K562 (cell line): Measurements from ENCODE around the gene GIMAP8. TPM values are rescaled to one million over a fixed set of nuclear protein-coding genes. Genes with fewer than 3 reads are reported as not detected.

ENCODE experiments used
- ATAC-seq: fragments of 200-7000 bp; cut with Tn5 transposase; 3 replicates; pipeline ENCODE4 v1.9.1; 2020; ENCODE audit warnings: moderate library complexity
- BruUV-seq: library from RNA; stranded (reverse); fragments of 400-500 nt; replicated peaks from 2 replicates; lab custom pipeline; 2021; lab: Mats Ljungman, UMichigan
- CTCF ChIA-PET: fragments of 300-600 bp; formaldehyde crosslinking; extraction: SDS; loops from one replicate; lab custom pipeline; 2021; ENCODE audit warnings: low intra/inter-chr PET ratio; lab: Yijun Ruan, JAX
- POLR2A ChIA-PET: fragments of 300-600, 350-650 bp; sonication (Branson Sonifier 250); formaldehyde crosslinking; extraction: SDS; loops from one replicate; lab custom pipeline; 2021; ENCODE audit warnings: antibody characterized with exemption, inconsistent platforms; lab: Yijun Ruan, JAX
- DNase-seq, 4 experiments: peaks; one replicate each; pipeline versions ENCODE4 v3.0.0 to v3.0.0-alpha.2; 2011 to 2018; ENCODE audit warnings: low spot score in 3 of 4, mixed read lengths in 3 of 4; ENCODE audit errors: extremely low read depth in 1 of 4
- FAIRE-seq: peaks from 2 replicates; lab custom pipeline; 2011; peaks lifted over from hg19 to GRCh38; lab: Jason Lieb, UNC
- H2AFZ ChIP-seq: 2 replicates; pipeline ENCODE4 v1.6.0; 2011; ENCODE audit warnings: low read depth, low read length, control low read depth, inconsistent platforms
- H3K27ac ChIP-seq: fragments of 200-600 bp; 3 replicates; pipeline ENCODE4 v1.8.0; 2011; ENCODE audit warnings: low read depth, mild to moderate bottlenecking, control low read depth, inconsistent platforms, low read length, moderate library complexity, mixed read lengths; ENCODE audit errors: extremely low read depth
- H3K27me3 ChIP-seq, 2 experiments: fragments of 300-600 bp in 1 of 2; 2 replicates in 1 of 2; 3 replicates in 1 of 2; pipeline versions ENCODE4 v1.6.0 to v1.8.0; 2011; ENCODE audit warnings: inconsistent platforms in 2 of 2, low read length in 2 of 2, mild to moderate bottlenecking in 1 of 2, mixed read lengths in 1 of 2, moderate library complexity in 1 of 2; ENCODE audit not compliant: control insufficient read depth in 2 of 2, insufficient read depth in 2 of 2
- H3K36me3 ChIP-seq: fragments of 300-600 bp; 3 replicates; pipeline ENCODE4 v1.8.0; 2011; ENCODE audit warnings: mild to moderate bottlenecking, low read length, inconsistent platforms; ENCODE audit not compliant: control insufficient read depth, insufficient read depth
- H3K4me1 ChIP-seq, 2 experiments: fragments of 200-600 bp in 1 of 2; replicated peaks in 1 of 2; 2 replicates in 1 of 2; 3 replicates in 1 of 2; pipeline versions ENCODE4 v1.5.1 to v1.8.0; 2011; ENCODE audit warnings: inconsistent platforms in 2 of 2, low read length in 2 of 2, mild to moderate bottlenecking in 1 of 2, mixed read lengths in 1 of 2, moderate library complexity in 1 of 2; ENCODE audit not compliant: control insufficient read depth in 2 of 2, insufficient read depth in 2 of 2
- H3K4me2 ChIP-seq: 2 replicates; pipeline ENCODE4 v1.6.1; 2011; ENCODE audit warnings: low read length, control low read depth, inconsistent platforms, mixed read lengths; ENCODE audit not compliant: insufficient read depth
- H3K4me3 ChIP-seq: fragments of 200-600 bp; sonication (generic), shearing (Covaris generic); 2 replicates; pipeline ENCODE4 v1.5.1; 2016; ENCODE audit warnings: control low read depth, inconsistent platforms
- H3K79me2 ChIP-seq: fragments of 200-600 bp; 3 replicates; pipeline ENCODE4 v1.8.0; 2011; ENCODE audit warnings: low read length, inconsistent platforms; ENCODE audit not compliant: control insufficient read depth, insufficient read depth
- H3K9ac ChIP-seq, 2 experiments: 2 replicates each; pipeline versions ENCODE4 v1.6.0 to v1.6.1; 2011; ENCODE audit warnings: low read depth in 2 of 2, low read length in 2 of 2, control low read depth in 1 of 2, inconsistent platforms in 1 of 2, mild to moderate bottlenecking in 1 of 2, mixed read lengths in 1 of 2; ENCODE audit not compliant: insufficient read depth in 1 of 2
- H3K9me1 ChIP-seq: one replicate; pipeline ENCODE4 v1.6.0; 2011; ENCODE audit warnings: inconsistent platforms, mild to moderate bottlenecking, low read length, moderate library complexity; ENCODE audit not compliant: control insufficient read depth, insufficient read depth
- H3K9me3 ChIP-seq: replicated peaks from 2 replicates; pipeline ENCODE4 v1.5.1; 2011; ENCODE audit warnings: low read depth, low read length, inconsistent platforms; ENCODE audit not compliant: control insufficient read depth, insufficient read depth
- H4K20me1 ChIP-seq: replicated peaks from 2 replicates; pipeline ENCODE4 v1.6.1; 2011; ENCODE audit warnings: low read length, inconsistent platforms, mixed read lengths; ENCODE audit not compliant: control insufficient read depth, insufficient read depth
- CHD4 ChIP-seq: fragments of 200-600 bp; sonication (generic); IDR thresholded peaks from 3 replicates; pipeline ENCODE4 v1.6.1; 2012; ENCODE audit warnings: low read depth, mild to moderate bottlenecking, mixed read lengths, low read length, inconsistent platforms; ENCODE audit not compliant: insufficient read depth, insufficient replicate concordance, poor library complexity, severe bottlenecking
- HLTF ChIP-seq: fragments of 450-650 bp; IDR thresholded peaks from 2 replicates; pipeline ENCODE4 v1.6.1; 2016
- MTF1 ChIP-seq: fragments of 250-450 bp; sonication (Bioruptor Pico); IDR thresholded peaks from 2 replicates; pipeline ENCODE4 v1.9.0; 2021; ENCODE audit warnings: moderate library complexity, mild to moderate bottlenecking, inconsistent platforms, borderline replicate concordance
- NCOA1 ChIP-seq: fragments of 450-650 bp; IDR thresholded peaks from 2 replicates; pipeline ENCODE4 v1.6.1; 2016; ENCODE audit warnings: low read depth
- NFRKB ChIP-seq: fragments of 450-650 bp; IDR thresholded peaks from 2 replicates; pipeline ENCODE4 v1.6.1; 2016; ENCODE audit warnings: low read depth
- NR1H2 ChIP-seq: sonication (generic); formaldehyde crosslinking; IDR thresholded peaks from 2 replicates; pipeline ENCODE4 v1.4.0; 2020; ENCODE audit warnings: mild to moderate bottlenecking, missing genetic modification reagents
- PRPF4 ChIP-seq: fragments of 200-400 bp; formaldehyde crosslinking; IDR thresholded peaks from one replicate; pipeline ENCODE4 v1.6.1; 2017; ENCODE audit warnings: low read length, low read depth, mild to moderate bottlenecking; ENCODE audit not compliant: insufficient read depth, poor library complexity, severe bottlenecking
- PTRF ChIP-seq: fragments of 450-650 bp; IDR thresholded peaks from 2 replicates; pipeline ENCODE4 v1.6.1; 2016; ENCODE audit warnings: mild to moderate bottlenecking, missing genetic modification characterization, missing compliant biosample characterization
- TGIF2 ChIP-seq: sonication (generic); formaldehyde crosslinking; IDR thresholded peaks from 2 replicates; pipeline ENCODE4 v1.8.1; 2022; ENCODE audit warnings: mild to moderate bottlenecking, missing genetic modification reagents, moderate library complexity
- ZNF561 ChIP-seq: fragments of 450-650 bp; formaldehyde crosslinking; conservative IDR thresholded peaks from 2 replicates; pipeline ENCODE4 v1.4.0; 2020; ENCODE audit warnings: mild to moderate bottlenecking, moderate library complexity
- ZNF717 ChIP-seq: fragments of 250-450 bp; sonication (Bioruptor Pico); IDR thresholded peaks from 2 replicates; pipeline ENCODE4 v1.5.0; 2021
- ZNF785 ChIP-seq: fragments of 250-450 bp; sonication (Bioruptor Pico); IDR thresholded peaks from 2 replicates; pipeline ENCODE4 v1.4.0; 2020; ENCODE audit warnings: mild to moderate bottlenecking
- ZSCAN29 ChIP-seq: fragments of 450-650 bp; IDR thresholded peaks from 2 replicates; pipeline ENCODE4 v1.6.1; 2017
- WGBS: fragments of 100-300 bp; shearing (Covaris generic); methylation state at CpG from one replicate; pipeline ENCODE4 v1.1.6; 2016; ENCODE audit warnings: low coverage, mixed read lengths; ENCODE audit not compliant: insufficient coverage; ENCODE audit errors: missing lambda C conversion rate; 5-methylcytosine and 5-hydroxymethylcytosine counted together
- in situ Hi-C: fragments of 300-500 bp; cut with MboI; formaldehyde crosslinking; loops from 4 replicates; pipeline ENCODE4 v1.15.0; 2018; ENCODE audit warnings: inconsistent platforms, mixed read lengths
- intact Hi-C: fragments of 100-400 bp; cut with micrococcal nuclease; formaldehyde crosslinking; loops from 2 replicates; pipeline ENCODE4 v1.14.2; 2022
- polyA plus RNA-seq, 8 experiments: library from polyadenylated mRNA; depleted of rRNA in 4 of 8; stranded (reverse) in 5 of 8; unstranded in 3 of 8; fragments of >200 nt; fragmentation: Nextera tagmentation in 2 of 8; fragmentation: Illumina TruSeq in 1 of 8; extraction: Ambion mirVana in 2 of 8; extraction: Trizol in 1 of 8; gene quantifications; 2 replicates each; pipeline versions ENCODE4 v1.2.1 to v1.2.3, GENCODE V29; 2011 to 2014; ENCODE audit warnings: inconsistent platforms in 1 of 8, missing spikeins in 1 of 8
- total RNA-seq, 7 experiments: library from RNA; depleted of rRNA in 6 of 7; stranded (reverse); fragments of >200 nt in 6 of 7; fragmentation: Illumina TruSeq in 2 of 7; extraction: Trizol in 2 of 7; gene quantifications; 2 replicates each; pipeline versions ENCODE4 v1.2.1 to v1.2.3, GENCODE V29; 2011 to 2021; ENCODE audit warnings: low replicate concordance in 1 of 7
- TF ChIP-seq, protein P1 (sequence below): sonication (generic); formaldehyde crosslinking; IDR thresholded peaks from 2 replicates; pipeline ENCODE4 v1.4.0; 2020; ENCODE audit warnings: mild to moderate bottlenecking, missing genetic modification reagents
- TF ChIP-seq, protein P2 (sequence below): sonication (generic); formaldehyde crosslinking; IDR thresholded peaks from 2 replicates; pipeline ENCODE4 v1.8.1; 2023; ENCODE audit warnings: mild to moderate bottlenecking, missing genetic modification reagents
- TF ChIP-seq, protein P3 (sequence below): fragments of 150-350 bp; IDR thresholded peaks from 2 replicates; pipeline ENCODE4 v1.6.1; 2014; ENCODE audit warnings: low read depth, mild to moderate bottlenecking, low read length, borderline replicate concordance

GIMAP8 gene
- total and polyA plus RNA-seq, 9 of the 15 experiments (the other 6 are each of a cell fraction or from before 2014, with no cell fraction given): not detected

GRCh38 chr7:150451833-150452461, 1.5 kb downstream of the GIMAP8 start:
- Histone ChIP-seq H3K27me3 (peaks cover 34 to 67% of the 10 kb centered on the region in 2 experiments), H3K27ac (no peak overlapping the region), H3K36me3 (no peaks in the 10 kb centered on the region), H3K4me2 (no peak overlapping the region), H3K9me1 (no peaks in the 10 kb centered on the region), H3K9ac (no peak overlapping the region), H3K4me1 (peaks cover 0 to 4% of the 10 kb centered on the region in 2 experiments; a peak in 3 of 5 replicates), H3K9me3 (no peaks in the 10 kb centered on the region), H3K79me2 (no peaks in the 10 kb centered on the region), H2AFZ (no peak overlapping the region), H3K4me3 (no peak overlapping the region), H4K20me1 (0 out of 2 replicates have a peak, but pooled peaks cover 5% of the 10 kb centered on the region)
- ChIA-PET CTCF (interaction anchor here (0.6 kb wide), 1 partner anchor 33 kb away, joined by 3 read pairs; no protein-coding TSS in a partner anchor), POLR2A (interaction anchor here (0.9 to 1.8 kb wide), 3 partner anchors 19 to 23 kb away, joined by 3 to 5 read pairs (median 5); no protein-coding TSS in a partner anchor)
- in situ Hi-C loops: no loop called here
- intact Hi-C loops: no loop called here
- ATAC-seq (no peak), DNase-seq (no peak), FAIRE-seq (no peak)
- 3% methylated on average over 8 of the region's 8 CpGs for WGBS
- no TSS peak for BruUV-seq
- no peak for TF ChIP-seq ZNF717 (CRISPR knock-in tag)
- no peak for TF ChIP-seq HLTF
- TF ChIP-seq, protein P1, sequence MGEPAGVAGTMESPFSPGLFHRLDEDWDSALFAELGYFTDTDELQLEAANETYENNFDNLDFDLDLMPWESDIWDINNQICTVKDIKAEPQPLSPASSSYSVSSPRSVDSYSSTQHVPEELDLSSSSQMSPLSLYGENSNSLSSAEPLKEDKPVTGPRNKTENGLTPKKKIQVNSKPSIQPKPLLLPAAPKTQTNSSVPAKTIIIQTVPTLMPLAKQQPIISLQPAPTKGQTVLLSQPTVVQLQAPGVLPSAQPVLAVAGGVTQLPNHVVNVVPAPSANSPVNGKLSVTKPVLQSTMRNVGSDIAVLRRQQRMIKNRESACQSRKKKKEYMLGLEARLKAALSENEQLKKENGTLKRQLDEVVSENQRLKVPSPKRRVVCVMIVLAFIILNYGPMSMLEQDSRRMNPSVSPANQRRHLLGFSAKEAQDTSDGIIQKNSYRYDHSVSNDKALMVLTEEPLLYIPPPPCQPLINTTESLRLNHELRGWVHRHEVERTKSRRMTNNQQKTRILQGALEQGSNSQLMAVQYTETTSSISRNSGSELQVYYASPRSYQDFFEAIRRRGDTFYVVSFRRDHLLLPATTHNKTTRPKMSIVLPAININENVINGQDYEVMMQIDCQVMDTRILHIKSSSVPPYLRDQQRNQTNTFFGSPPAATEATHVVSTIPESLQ: no peak
- TF ChIP-seq, protein P2, sequence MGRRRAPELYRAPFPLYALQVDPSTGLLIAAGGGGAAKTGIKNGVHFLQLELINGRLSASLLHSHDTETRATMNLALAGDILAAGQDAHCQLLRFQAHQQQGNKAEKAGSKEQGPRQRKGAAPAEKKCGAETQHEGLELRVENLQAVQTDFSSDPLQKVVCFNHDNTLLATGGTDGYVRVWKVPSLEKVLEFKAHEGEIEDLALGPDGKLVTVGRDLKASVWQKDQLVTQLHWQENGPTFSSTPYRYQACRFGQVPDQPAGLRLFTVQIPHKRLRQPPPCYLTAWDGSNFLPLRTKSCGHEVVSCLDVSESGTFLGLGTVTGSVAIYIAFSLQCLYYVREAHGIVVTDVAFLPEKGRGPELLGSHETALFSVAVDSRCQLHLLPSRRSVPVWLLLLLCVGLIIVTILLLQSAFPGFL: no peak
- no peak for TF ChIP-seq ZSCAN29
- TF ChIP-seq ZNF561 (CRISPR knock-in tag): no peak
- TF ChIP-seq ZNF785 (CRISPR knock-in tag): no peak
- TF ChIP-seq MTF1 (CRISPR knock-in tag): no peak
- TF ChIP-seq NCOA1: no peak
- TF ChIP-seq PTRF (tag): no peak
- TF ChIP-seq NR1H2 (CRISPR knock-in tag): no peak
- no peak for TF ChIP-seq CHD4
- TF ChIP-seq, protein P3, sequence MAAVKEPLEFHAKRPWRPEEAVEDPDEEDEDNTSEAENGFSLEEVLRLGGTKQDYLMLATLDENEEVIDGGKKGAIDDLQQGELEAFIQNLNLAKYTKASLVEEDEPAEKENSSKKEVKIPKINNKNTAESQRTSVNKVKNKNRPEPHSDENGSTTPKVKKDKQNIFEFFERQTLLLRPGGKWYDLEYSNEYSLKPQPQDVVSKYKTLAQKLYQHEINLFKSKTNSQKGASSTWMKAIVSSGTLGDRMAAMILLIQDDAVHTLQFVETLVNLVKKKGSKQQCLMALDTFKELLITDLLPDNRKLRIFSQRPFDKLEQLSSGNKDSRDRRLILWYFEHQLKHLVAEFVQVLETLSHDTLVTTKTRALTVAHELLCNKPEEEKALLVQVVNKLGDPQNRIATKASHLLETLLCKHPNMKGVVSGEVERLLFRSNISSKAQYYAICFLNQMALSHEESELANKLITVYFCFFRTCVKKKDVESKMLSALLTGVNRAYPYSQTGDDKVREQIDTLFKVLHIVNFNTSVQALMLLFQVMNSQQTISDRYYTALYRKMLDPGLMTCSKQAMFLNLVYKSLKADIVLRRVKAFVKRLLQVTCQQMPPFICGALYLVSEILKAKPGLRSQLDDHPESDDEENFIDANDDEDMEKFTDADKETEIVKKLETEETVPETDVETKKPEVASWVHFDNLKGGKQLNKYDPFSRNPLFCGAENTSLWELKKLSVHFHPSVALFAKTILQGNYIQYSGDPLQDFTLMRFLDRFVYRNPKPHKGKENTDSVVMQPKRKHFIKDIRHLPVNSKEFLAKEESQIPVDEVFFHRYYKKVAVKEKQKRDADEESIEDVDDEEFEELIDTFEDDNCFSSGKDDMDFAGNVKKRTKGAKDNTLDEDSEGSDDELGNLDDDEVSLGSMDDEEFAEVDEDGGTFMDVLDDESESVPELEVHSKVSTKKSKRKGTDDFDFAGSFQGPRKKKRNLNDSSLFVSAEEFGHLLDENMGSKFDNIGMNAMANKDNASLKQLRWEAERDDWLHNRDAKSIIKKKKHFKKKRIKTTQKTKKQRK: no peak
- no peak for TF ChIP-seq PRPF4
- no peak for TF ChIP-seq NFRKB
- no peak for TF ChIP-seq TGIF2 (CRISPR knock-in tag)
